DMS153 treated with DMSO at 0.1 percent for 48 hours (cell line): ENCODE data around the gene ZNF581.

Experiments
- DNase-seq: peaks from one replicate; lab custom pipeline; 2025; ENCODE audit not compliant: unreplicated experiment; lab: John Stamatoyannopoulos, UW

Gene ZNF581

DNA sequence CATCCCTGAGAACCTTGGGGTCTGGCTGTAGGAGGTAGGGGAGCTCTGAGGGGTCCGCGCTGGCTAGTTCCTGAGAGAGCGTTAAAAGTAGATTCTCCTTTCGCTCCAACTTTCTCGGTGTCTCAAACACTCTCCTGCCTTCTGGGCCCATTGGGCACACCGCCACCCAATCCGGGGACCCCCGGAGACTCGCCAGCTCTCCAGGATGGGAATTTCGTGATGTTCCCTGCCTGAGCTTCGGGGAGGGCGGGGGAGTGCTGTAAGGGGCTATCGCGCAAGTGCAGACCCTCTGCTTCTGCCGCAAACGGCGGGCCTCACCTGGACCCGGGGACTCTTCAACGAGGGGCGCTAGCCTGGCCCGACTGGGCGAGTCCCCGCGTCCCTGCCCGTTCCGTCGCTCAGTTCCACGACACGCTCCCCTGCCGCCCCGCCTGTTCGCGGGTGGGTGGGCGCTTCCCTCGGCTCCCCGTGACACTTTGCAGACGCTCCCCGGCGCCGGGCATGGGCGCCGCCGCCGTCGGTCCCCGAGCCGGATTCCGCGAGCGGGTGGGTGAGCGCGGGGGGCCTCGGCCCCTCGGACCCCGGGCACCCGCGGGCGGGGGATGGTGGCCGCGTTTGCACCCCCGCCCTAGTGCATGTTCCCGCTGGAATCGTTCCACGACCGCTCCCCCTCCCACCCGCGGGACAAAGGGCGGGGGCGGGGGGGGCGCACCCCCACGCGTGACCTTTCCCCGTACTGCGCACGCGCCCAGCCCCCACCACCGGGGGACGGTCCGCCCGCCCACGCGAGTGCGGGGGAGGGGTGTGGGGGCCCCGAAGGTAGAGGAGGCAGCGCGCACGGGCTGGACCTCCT lies 4.5 kb downstream of the ZNF581 start, which contains the start of gene CCDC106:
Gene CCDC106, plus strand, starts transcription at position 481 of the 853 bp plus-strand sequence. CDS start 835 bp downstream, outside the sequence.
- no peak for DNase-seq

DNA sequence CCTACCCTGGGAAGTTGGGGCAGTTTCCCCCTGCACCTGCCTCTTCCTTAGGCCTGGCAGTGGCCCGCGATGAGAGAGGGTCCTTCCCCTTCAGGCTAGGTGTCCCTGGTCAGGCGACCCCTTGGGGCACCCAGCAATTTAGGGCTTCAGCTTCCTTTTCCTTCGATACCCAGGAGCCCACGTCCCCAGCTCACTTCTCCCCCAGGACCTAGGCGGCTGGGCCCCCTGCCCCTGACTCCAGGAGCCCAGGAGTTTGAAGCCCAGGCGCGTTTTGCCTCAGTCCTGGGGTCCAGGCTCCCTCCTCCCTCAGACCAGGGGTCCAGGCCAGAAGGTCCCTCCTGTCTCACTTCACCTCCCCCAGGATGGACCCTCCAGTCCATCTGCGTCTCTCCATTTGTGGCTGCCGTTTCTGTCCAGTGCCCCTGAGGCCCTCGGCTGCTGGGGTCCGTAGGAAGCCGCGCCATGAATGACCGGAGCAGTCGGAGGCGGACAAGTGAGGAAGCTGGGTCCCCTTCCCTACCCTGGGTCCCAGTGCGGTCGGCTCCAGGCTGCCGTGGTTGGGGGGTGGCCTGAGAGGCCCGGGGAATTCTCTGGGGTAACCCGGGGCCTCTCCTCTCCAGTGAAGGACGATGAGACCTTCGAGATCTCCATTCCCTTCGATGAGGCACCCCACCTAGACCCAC lies 5.3 kb downstream of the ZNF581 start:
- DNase-seq = no peak

DNA sequence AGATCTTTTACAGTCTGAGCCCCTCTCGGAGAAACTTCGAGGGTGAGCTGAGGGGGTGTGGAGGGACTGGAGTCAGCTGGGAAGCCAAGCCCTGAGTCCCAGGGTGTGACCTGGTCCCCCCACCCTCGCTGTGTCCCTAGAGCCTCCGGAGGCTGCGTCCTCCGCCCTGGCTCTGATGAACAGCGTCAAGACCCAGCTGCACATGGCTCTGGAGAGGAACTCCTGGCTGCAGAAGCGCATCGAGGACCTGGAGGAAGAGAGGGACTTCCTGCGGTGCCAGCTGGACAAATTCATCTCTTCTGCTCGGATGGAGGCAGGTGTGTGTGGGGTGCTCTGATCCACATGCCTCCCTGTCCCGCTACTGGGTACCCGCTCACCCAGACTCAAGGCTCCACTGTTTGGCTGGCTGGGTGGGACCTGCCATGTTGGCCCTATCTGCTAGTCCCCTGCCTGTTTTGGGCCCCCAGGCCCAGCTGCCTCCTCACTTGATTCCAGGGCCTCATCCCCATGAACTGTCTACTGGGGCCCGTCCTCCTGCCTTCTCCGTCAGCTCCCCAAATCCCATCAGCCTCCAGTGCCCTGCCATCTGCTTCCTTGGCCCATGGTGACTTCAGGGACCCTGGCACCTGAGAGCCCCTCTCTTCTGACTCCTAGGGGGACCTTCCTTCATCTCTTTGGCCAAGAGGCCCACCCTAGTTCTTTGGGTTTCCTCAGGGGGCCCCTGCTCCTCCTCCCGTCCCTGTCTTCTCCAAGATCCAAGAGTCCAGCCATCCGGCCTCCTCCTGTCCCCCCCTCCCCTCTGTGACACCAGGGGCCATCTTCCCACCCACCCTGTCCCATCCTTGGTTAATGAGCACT lies 6.0 kb downstream of the ZNF581 start:
- DNase-seq = no peak

GRCh38 chr19:55650126-55650557 lies 6.7 kb downstream of the ZNF581 start:
- no peak for DNase-seq

DNA sequence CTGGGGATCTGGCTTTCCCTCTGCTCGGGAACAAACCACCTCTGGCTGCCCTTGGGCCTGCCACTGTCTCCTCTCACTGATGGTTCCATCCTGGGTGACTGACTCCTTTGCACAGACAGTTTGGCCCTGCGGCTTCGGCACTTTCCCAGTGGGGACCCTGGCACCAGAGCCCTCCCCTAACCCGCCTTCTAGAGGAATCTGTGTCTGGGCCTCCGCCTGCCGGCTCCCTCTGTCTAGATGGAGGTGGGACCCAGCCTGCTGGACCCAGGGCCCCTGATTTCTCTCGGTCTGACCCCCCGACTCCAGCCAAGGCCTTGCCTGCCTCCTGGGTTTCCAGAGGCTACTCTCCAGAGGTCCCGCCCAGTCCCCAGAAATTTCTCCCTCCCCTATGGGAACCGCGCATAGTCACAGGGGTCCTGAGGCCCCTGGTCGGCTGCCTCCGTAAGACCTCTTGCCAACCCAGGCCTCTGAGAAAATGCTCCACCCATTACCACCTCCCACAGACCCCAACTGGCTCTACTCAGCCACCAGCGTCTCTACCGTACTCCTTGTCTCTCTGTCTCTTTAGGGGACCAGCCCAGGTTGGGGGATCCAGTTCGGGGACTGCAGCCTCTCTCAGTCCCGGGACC lies 7.3 kb downstream of the ZNF581 start:
- no peak for DNase-seq

GRCh38 chr19:55651236-55651635 lies 7.8 kb downstream of the ZNF581 start:
- no peak for DNase-seq

DNA sequence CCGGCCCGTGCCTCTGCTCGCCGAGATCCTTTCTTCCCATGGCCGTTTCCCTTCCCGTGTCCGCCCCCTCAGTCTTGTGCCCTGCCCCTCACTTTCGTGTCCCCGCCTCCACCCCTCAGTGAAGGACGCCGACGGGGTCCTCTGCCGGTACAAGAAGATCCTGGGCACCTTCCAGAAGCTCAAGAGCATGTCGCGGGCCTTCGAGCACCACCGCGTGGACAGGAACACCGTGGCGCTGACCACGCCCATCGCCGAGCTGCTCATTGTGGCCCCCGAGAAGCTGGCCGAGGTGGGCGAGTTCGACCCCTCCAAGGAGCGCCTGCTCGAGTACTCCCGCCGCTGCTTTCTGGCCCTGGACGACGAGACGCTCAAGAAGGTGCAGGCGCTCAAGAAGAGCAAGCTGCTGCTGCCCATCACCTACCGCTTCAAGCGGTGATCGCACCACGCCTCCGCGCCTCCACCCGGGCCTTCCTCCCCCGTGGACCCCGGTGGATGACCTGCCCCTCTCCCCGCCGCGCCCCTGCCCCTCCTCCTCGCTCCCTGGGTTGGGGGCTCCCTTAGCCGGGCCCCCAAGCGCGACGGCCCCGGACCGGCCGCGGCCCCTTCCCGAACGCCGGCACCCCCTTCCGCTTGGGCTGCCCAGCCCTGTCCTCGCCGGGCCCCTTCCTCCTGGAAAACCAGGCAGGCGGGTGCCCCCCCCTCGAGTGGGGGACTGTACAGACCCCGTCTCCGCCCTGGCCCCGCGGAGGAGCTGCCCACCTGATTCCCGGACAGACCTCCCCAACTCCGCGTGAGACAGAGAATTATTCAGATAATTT lies 9.1 kb downstream of the ZNF581 start:
- no peak for DNase-seq

DNA sequence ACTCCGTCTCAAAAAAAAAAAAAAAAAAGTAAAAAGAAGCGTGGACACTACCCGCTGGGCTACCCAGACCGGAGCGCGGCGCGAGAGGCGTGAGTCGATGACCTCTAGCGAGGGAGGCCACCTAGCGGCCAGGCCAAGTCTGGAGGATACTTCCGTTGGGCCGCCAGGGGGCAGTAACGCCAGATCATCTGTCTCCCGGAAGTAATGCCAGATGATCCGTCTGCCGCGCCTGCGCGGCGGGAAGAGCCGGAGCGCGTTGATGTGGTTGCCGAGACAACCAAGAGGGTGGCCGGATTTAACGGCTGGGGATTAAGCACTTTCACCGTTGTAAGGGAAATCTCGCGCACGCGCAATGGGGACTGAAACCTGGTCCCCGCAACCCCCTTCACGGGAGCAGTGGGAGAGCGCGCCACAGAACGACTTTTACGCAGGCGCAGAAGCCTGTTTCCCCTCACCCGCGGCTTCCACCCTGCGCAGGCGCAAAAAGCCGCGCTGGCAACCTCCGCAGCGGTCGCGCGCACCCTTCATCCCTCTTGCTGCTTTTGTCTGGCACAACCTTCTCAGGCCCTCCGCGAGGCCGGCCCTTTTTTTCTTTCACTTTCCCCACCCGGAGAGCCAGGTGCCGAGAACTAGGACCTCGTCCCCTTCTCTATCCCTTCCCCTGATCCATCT lies 10.3 kb downstream of the ZNF581 start:
- peak; percentile 93 for DNase-seq

DNA sequence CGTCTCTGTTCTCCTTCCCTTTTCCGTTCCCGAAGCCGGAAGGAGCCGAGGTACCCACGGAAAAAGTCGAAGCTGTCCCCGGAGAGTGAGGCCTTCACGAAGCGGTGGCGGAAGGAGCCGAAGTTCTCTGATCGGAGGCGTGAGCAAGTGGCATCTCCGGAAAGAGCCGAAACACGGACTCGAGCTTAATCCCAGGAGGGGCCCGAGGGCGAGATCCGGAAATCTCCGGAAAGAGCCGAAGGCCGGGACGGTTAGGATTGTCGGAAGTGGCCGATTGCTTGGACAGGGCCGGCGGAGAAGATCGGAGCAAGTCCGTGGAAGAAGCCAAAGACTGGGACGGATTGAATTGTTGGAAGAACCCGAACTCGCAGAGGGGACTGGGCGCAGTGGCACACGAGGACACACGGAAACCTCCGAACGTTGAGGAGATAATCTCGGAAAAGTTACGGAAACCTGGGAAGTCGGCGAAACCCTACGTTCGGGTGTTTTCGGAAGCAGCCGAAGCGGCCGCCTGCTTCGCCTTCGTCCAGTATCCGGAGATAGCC lies 10.9 kb downstream of the ZNF581 start:
- peak; percentile 99 for DNase-seq

GRCh38 chr19:55654868-55655647 lies 11.6 kb downstream of the ZNF581 start, which contains the start of gene U2AF2:
TSS of gene U2AF2 (plus strand) at chr19:55655035. CDS start at chr19:55655105, 70 bp downstream.
- peak; percentile 97 for DNase-seq

DNA sequence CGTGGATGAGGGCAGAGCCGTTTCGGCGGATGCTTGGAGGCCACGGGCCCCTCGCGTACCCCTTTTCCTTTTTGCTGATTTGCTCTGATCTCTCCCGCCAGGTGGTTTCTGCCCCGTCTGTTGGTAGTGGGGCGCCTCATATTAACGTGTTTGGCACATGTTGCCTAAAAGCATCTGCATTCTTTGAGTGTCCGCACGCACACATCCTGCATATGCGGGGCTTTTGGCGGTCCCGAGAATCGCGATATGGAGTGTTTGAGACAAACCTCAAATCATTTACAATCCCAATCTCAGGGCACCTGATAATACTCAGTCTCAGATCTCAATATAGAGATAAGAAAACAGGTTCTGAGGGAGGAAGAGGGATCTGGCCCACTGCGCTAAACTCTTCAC lies 12.2 kb downstream of the ZNF581 start:
- no peak for DNase-seq

DNA sequence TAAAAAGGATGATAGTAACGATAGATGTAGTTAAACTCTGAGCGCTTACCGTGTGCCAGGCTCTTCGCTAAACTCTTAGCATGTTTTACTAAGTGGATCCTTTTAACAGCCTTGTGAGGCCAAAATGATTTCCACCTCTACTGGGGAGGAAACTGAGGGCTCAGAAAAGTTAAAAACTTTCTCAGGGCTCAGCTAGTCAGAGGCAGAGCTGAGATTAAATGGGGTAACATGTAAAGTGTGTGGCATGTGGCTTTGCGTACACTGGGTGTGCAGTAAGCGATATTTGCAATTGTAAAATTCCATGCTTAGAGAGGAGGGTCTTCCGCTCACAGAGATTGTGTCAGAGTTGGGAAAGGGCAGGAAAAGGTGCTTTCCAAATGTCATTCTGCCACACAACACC lies 13.1 kb downstream of the ZNF581 start:
- no peak for DNase-seq

- DNase-seq = no peak
Observed at GRCh38 chr19:55656988-55657747, 13.7 kb downstream of the ZNF581 start.

- DNase-seq = no peak
Observed at GRCh38 chr19:55658846-55659459, 15.5 kb downstream of the ZNF581 start.

- DNase-seq = no peak
Observed at GRCh38 chr19:55659822-55660221, 16.4 kb downstream of the ZNF581 start.

DNA sequence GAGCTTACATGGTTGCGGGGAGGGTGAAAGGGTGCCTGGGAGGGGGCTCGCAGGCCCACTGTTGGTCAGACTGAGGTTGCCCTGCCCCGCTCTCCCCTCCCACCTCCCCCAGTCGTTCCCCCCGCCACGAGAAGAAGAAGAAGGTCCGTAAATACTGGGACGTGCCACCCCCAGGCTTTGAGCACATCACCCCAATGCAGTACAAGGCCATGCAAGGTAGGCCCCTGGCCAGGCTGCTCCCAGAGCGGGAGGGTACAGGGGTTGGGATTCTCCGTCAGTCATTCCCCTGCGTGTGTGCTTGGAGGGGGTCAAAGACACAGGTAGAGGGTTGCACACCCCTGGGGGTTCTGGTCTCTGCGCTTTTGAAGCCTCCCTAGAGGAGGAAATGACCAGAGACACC lies 17.0 kb downstream of the ZNF581 start:
- no peak for DNase-seq

DNA sequence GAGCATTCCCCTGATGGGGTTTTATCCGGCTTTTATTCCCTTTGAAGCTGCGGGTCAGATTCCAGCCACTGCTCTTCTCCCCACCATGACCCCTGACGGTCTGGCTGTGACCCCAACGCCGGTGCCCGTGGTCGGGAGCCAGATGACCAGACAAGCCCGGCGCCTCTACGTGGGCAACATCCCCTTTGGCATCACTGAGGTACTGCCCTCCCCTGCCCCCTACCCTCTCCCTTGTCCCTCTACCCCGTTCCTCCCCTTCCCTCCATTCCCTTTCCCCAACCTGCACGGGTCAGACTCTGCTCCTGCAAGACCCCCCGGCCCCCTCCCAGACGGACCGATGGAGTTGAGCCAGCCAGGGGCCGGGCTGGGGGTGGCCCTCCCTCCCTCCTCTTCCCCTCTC lies 17.5 kb downstream of the ZNF581 start:
- DNase-seq = no peak
